GM11168 (cell line): Measurements from ENCODE around the gene IGF1.

Source experiments
- in situ Hi-C: fragments of 300-500 bp; cut with MboI; formaldehyde crosslinking; loops from one replicate; pipeline ENCODE4 v1.12.0; 2022; ENCODE audit warnings: low sequenced_read_pairs; ENCODE audit not compliant: unreplicated experiment

IGF1 gene

GRCh38 chr12:102498471-102498870 lies 18.1 kb upstream of the IGF1 start:
- in situ Hi-C loops = loop anchor here (25.0 kb wide), 1 partner anchor 336 kb away; no protein-coding TSS in a partner anchor

- in situ Hi-C loops = loop anchor here (25.0 kb wide), 1 partner anchor 335 kb away; no protein-coding TSS in a partner anchor
Measured at GRCh38 chr12:102497743-102498142, 17.4 kb upstream of the IGF1 start.

GRCh38 chr12:102496591-102496990 lies 16.2 kb upstream of the IGF1 start:
- in situ Hi-C loops = loop anchor here (25.0 kb wide), 1 partner anchor 334 kb away; no protein-coding TSS in a partner anchor

DNA sequence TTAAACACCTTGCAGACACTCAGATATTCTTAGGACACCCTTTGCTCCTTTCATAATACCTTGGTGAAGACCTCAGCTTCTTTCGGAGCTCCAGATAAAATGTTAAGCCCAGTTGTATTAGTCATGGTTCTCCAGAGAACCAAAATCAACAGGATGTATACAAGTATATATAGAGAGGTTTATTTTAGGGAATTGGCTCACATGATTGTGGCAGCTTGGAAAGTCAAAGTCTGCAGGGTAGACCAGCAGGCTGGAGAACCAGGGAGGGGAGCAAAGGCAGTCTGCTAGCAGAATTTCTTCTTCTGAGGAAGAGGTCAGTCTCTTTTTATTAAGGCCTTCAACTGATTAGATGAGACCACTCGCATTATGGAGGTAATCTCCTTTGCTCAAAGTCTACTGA lies 6.9 kb upstream of the IGF1 start:
- in situ Hi-C loops = loop anchor here (10.0 to 25.0 kb wide), 3 partner anchors 192 to 572 kb away; no protein-coding TSS in a partner anchor

GRCh38 chr12:102486153-102486552 lies 5.8 kb upstream of the IGF1 start:
- in situ Hi-C loops = loop anchor here (10.0 to 25.0 kb wide), 3 partner anchors 191 to 571 kb away; no protein-coding TSS in a partner anchor

DNA sequence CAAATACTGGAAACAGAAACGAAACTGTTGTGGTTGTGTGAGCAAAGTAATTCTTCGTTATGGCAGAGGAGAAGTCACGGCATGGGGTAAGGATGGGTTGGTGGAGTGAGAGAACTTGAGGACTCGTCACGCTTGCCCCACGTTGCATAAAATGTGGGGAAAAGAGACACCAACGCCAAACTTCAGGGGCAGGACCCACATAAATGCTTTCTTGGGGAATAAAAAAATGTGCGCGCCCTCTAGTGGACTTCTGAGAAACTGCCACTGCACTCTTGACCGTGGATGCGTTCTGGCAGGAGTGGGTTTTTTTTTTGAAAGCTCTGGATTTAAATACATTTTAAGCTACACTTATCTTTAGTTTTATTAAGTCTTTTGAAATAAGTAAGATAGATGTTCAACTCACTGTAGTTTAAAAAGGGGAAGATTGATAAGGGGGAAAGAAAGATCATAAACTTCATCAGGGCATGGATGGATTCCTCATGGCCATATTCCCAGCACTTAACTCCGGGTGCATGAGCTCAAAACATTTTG lies 4.1 kb upstream of the IGF1 start:
- in situ Hi-C loops = loop anchor here (10.0 to 25.0 kb wide), 3 partner anchors 190 to 570 kb away; no protein-coding TSS in a partner anchor

- in situ Hi-C loops = loop anchor here (10.0 to 25.0 kb wide), 3 partner anchors 189 to 569 kb away; no protein-coding TSS in a partner anchor
Measured at GRCh38 chr12:102484017-102484416, 3.7 kb upstream of the IGF1 start.

DNA sequence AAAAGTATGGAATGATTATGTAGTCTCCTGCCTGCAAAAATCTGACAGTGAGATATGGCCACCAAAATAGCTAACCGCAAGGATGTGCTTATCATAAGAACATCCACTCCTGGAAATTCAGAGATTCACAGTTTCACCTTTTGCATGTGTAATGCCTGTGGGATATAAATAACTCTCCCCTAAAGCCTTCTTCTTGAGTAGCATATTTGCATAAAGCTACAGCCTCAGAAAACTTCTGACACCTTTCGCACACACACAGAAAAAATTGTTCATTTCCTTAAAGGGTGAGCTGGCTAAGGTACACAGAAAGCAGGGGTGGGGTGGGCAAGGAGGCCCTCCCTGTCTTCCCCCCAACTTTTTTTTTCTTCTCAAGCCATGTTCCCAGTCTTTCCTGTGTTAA lies 3.1 kb upstream of the IGF1 start:
- in situ Hi-C loops = loop anchor here (10.0 to 25.0 kb wide), 3 partner anchors 189 to 569 kb away; no protein-coding TSS in a partner anchor

GRCh38 chr12:102481705-102482425 lies 1.5 kb upstream of the IGF1 start:
- in situ Hi-C loops = loop anchor here (10.0 to 25.0 kb wide), 3 partner anchors 187 to 567 kb away; no protein-coding TSS in a partner anchor

DNA sequence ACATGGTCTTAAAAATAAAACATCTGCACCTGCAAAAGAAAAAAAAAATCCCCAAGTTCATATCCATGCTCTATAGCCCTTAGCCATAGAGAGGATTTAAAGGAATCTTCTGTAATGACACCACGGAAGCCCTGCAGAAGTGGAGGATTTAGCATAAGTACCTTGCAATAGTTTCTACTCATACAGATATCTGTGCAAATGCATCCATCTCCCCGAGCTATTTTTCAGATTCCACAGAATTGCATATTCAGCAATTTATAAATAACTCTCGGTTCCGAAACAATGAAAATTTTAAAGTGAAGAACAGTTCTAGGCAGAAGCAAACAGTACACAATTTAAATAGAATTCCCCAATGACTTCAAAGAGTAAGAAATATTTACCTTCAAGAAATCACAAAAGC lies 424 bp downstream of the IGF1 start:
- in situ Hi-C loops = loop anchor here (10.0 to 25.0 kb wide), 3 partner anchors 185 to 565 kb away; no protein-coding TSS in a partner anchor

DNA sequence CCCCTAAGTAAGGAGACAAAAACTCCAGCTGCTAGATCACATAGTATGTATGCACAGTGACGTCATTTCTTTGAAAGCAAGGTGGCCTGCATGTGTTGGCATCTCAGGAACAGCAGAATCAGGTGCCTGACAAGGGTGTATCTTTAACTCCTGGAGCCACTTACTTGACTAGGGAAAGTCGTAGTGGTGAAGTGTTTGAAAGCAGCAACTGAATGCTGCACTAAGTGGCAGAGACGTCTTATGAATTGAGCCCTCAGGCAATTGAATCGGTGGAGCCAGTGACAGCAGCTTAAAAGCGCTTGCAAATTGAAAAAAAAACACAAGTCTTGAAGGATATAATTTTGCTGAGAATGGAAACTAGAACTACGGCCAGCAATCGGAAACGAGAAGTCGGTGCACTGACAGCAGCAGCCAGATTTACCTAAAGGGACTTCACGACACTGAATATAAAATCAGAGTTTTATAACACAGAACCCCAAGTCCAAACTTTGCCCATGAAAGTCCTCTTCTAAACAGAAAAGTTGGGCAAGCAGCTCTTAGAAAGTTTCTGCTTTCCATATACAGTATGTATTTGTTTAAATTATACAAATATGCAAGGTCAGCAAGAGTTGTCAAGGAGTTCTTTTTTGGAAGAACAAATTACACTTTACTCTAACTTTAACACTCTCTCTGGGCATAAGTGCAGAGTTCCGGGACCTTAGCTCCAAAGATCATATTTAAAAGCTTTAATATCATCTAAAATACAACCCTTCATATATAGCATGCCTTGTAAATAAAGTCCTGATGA lies 1.1 kb downstream of the IGF1 start:
- in situ Hi-C loops = loop anchor here (25.0 kb wide), 1 partner anchor 317 kb away; no protein-coding TSS in a partner anchor

DNA sequence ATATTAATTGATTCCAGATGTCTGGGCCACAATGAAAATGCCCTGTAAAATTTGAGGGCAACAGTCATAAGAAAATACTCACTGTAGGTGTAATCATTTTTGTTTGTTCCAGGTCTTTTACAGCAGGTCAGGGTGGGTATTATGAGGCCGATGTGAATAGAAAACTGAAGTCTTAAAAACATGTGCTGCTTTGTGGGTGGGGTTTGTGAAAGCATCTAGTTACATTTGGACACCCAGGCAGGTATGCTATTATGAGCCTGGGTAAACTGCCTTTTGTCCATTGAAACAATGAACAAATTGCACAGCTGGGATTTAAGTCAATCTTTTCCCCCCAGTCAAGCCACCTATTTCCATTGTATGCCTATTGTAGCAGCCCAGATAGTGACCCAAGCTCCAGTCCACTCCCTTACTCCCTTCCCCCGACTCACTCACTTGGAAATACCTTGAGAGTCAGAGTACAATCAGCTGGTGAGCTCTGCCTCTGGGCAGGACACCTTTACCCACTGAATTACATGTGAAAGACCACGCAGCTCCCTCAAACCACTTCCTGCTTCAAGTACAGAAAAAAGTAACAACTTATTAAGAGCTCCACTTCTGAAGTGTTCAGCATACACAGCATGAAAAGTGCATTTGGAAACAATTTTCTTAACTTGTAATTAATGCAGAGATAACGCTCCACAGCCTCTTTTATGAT lies 1.8 kb downstream of the IGF1 start:
- in situ Hi-C loops = loop anchor here (25.0 kb wide), 1 partner anchor 316 kb away; no protein-coding TSS in a partner anchor

GRCh38 chr12:102475355-102475754 lies 5.0 kb downstream of the IGF1 start:
- in situ Hi-C loops = loop anchor here (25.0 kb wide), 1 partner anchor 313 kb away; no protein-coding TSS in a partner anchor

- in situ Hi-C loops = loop anchor here (25.0 kb wide), 1 partner anchor 312 kb away; no protein-coding TSS in a partner anchor
Measured at GRCh38 chr12:102474438-102475064, 5.8 kb downstream of the IGF1 start.

- in situ Hi-C loops = no loop called here
Measured at GRCh38 chr12:102472496-102472895, 7.9 kb downstream of the IGF1 start.

DNA sequence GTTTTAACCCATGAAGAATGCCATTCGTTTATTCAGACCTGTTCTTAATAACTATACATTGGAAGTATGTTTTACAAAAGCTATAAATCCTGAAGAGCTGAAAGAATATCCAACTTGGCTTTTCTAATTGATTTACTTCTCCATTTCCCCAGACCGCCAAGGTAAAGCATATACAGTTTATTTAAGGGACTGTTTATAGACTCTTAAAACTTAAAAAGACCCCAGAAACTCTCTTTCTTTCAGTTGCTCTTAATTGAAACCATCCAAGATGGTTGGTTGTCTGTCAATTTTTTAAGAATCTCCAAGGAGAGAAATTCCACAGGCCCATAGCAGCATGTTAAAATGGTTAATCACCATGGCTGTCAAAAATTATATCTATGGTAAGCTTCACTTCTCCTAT lies 8.8 kb downstream of the IGF1 start:
- in situ Hi-C loops = no loop called here

DNA sequence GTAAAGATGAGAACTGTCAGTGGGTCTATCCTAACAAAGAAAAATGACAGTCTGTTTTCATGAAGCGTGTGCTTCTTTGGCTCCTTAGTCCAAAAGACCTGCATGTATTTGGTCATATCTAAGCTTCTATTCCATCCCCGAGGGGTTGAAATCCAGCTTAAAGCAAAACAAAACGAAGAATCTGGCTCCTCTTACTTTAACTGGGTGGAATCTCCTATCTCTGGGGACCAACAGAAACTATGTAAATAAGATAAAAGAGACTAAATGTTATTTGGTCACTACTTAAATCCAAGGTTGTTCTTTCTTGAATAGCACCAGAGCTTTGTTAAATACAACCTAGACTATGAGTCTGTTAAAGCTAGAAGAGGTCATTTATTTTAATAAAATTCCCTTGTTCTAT lies 9.4 kb downstream of the IGF1 start:
- in situ Hi-C loops = no loop called here

GRCh38 chr12:102468261-102468915 lies 12.0 kb downstream of the IGF1 start:
- in situ Hi-C loops = no loop called here
